Measurements from ENCODE around the gene CAPN13. TPM values are rescaled to one million over a fixed set of nuclear protein-coding genes. Genes with fewer than 3 reads are reported as not detected.

Gene CAPN13
- total and polyA plus RNA-seq, 2 donors (not counting 1 experiment from before 2014, with no cell fraction given): not detected

DNA sequence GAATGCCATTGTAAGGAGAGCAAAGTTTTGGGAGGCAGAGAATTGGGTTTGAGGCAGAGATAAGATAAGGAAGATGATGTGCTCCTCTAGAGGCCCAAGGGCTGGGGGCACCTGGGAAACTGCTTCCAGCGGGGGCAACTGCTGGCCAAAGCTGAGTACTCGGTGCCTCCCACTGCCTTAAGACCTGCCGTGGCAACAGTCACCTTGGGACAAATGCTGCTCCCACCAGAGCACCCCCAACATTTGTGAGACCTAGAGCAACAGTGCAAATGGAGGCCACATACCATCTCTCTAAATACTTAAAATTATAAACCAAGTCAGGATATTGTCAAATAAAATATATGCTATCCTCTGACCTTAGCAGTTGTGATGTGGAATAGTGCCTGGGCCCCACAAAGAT is 127.1 kb downstream of the CAPN13 start:
- 100% methylated on average over 2 of the region's 3 CpGs for WGBS (ENCODE audit: insufficient coverage)
- ATAC-seq (ENCODE audit: low read depth) (no peak), DNase-seq (no peak)
- Histone ChIP-seq H3K27ac (ENCODE audit: low read length in 2 of 2) (no peak overlapping the region), H3K27me3 (replicated peaks in 1 of 4; ENCODE audit: control extremely low read depth in 1 of 4, control insufficient read depth in 3 of 4, insufficient read depth in 4 of 4, low read length in 3 of 4) (no peaks in the 10 kb centered on the region), H3K9me3 (ENCODE audit: control extremely low read depth in 1 of 3, control insufficient read depth in 2 of 3, insufficient read depth in 1 of 3, low read length in 2 of 3) (peaks cover 0 to 1% (median 0%) of the 10 kb centered on the region in 3 donors), H2AFZ (ENCODE audit: insufficient read depth, low read depth, low read length, poor library complexity, severe bottlenecking) (no peak overlapping the region), H3K9ac (ENCODE audit: low read length) (no peak overlapping the region), H3K4me1 (ENCODE audit: control insufficient read depth in 2 of 2, insufficient read depth in 2 of 2, low read length in 2 of 2) (peaks cover 6 to 13% of the 10 kb centered on the region in 2 donors), H4K20me1 (ENCODE audit: control insufficient read depth, insufficient read depth, low read length, poor library complexity, severe bottlenecking) (no peaks in the 10 kb centered on the region), H3K36me3 (replicated peaks in 1 of 2; ENCODE audit: control extremely low read depth in 1 of 2, control insufficient read depth in 1 of 2, extremely low read depth in 1 of 2, insufficient read depth in 2 of 2, low read length in 1 of 2) (no peaks in the 10 kb centered on the region), H3K79me2 (ENCODE audit: control insufficient read depth, insufficient read depth, low read length) (no peaks in the 10 kb centered on the region), H3K4me3 (ENCODE audit: control extremely low read depth in 1 of 5, extremely low read depth in 1 of 5, insufficient read depth in 1 of 5, low read depth in 2 of 5, low read length in 4 of 5) (no peak overlapping the region), H3K4me2 (replicated peaks; ENCODE audit: low read depth, low read length, poor library complexity, severe bottlenecking) (no peak overlapping the region)
- H3K27ac Mint-ChIP-seq: no peak overlapping the region
- TF ChIP-seq, protein P1, sequence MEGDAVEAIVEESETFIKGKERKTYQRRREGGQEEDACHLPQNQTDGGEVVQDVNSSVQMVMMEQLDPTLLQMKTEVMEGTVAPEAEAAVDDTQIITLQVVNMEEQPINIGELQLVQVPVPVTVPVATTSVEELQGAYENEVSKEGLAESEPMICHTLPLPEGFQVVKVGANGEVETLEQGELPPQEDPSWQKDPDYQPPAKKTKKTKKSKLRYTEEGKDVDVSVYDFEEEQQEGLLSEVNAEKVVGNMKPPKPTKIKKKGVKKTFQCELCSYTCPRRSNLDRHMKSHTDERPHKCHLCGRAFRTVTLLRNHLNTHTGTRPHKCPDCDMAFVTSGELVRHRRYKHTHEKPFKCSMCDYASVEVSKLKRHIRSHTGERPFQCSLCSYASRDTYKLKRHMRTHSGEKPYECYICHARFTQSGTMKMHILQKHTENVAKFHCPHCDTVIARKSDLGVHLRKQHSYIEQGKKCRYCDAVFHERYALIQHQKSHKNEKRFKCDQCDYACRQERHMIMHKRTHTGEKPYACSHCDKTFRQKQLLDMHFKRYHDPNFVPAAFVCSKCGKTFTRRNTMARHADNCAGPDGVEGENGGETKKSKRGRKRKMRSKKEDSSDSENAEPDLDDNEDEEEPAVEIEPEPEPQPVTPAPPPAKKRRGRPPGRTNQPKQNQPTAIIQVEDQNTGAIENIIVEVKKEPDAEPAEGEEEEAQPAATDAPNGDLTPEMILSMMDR (IDR thresholded peaks at IDR 0.05): no peak
- TF ChIP-seq EZH2 (IDR thresholded peaks at IDR 0.05; ENCODE audit: borderline replicate concordance, insufficient read depth, low read depth, low read length, poor library complexity, severe bottlenecking): no peak
- no peaks in the 10 kb centered on the region for H3K27me3 Mint-ChIP-seq
- peaks cover 15% of the 10 kb centered on the region for H3K4me1 Mint-ChIP-seq
- H3K9me3 Mint-ChIP-seq (ENCODE audit: insufficient read depth): no peaks in the 10 kb centered on the region
- no peak overlapping the region for H3K4me3 Mint-ChIP-seq
- intact Hi-C loops (cut with micrococcal nuclease): no loop called here
- ChIA-PET POLR2A (no interaction called here), CTCF (interaction anchor here (0.9 kb wide), 1 partner anchor 23 kb away, joined by 3 read pairs; no protein-coding TSS in a partner anchor)

DNA sequence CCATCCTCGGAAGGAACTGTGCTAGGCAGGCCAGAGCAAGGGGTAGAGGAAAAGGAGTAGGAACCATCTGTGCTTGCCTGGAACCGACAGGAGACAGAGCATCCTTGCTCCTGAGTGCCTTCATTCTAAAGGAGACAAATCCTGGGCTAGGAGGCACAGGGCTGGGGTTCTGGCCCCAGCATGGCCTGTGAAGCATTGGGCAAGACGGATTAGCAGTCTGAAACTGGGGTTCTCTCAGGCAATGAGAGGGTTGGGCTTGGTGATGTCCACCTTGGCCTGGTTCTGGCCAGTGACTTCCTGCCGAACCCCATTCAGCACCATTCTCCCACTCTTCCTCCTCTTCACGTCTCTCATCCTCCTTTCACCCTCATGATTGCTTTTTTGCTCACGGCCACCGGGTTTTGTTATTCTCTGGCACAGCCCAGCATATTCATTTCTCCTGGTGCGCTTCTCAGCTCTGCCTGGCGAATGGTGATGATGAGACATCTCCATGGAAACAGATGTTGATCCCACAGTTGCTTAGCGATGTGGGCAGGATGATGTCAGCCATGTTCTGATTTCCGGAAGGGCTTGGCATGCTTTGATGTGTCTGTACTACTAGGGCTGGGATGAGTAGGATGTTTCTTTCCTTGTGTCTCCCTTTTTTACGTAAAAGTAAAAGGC is 127.7 kb downstream of the CAPN13 start:
- no peaks in the 10 kb centered on the region for H3K36me3 ChIP-seq (replicated peaks in 1 of 2; ENCODE audit: control extremely low read depth in 1 of 2, control insufficient read depth in 1 of 2, extremely low read depth in 1 of 2, insufficient read depth in 2 of 2, low read length in 1 of 2)
- peaks cover 0 to 1% (median 0%) of the 10 kb centered on the region in 3 donors for H3K9me3 ChIP-seq (ENCODE audit: control extremely low read depth in 1 of 3, control insufficient read depth in 2 of 3, insufficient read depth in 1 of 3, low read length in 2 of 3)
- Mint-ChIP-seq H3K4me3 (no peak overlapping the region), H3K27me3 (peaks cover 3% of the 10 kb centered on the region), H3K9me3 (ENCODE audit: insufficient read depth) (no peaks in the 10 kb centered on the region), H3K4me1 (peaks cover 15% of the 10 kb centered on the region), H3K27ac (no peak overlapping the region)
- CTCF ChIA-PET: no interaction called here
- H4K20me1 ChIP-seq (ENCODE audit: control insufficient read depth, insufficient read depth, low read length, poor library complexity, severe bottlenecking): no peaks in the 10 kb centered on the region
- H3K27ac ChIP-seq (ENCODE audit: low read length in 2 of 2): no peak overlapping the region
- no peaks in the 10 kb centered on the region for H3K27me3 ChIP-seq (replicated peaks in 1 of 4; ENCODE audit: control extremely low read depth in 1 of 4, control insufficient read depth in 3 of 4, insufficient read depth in 4 of 4, low read length in 3 of 4)
- no peak overlapping the region for H3K4me3 ChIP-seq (ENCODE audit: control extremely low read depth in 1 of 5, extremely low read depth in 1 of 5, insufficient read depth in 1 of 5, low read depth in 2 of 5, low read length in 4 of 5)
- POLR2A ChIA-PET: no interaction called here
- TF ChIP-seq, protein P1 (IDR thresholded peaks at IDR 0.05): no peak
- TF ChIP-seq EZH2 (IDR thresholded peaks at IDR 0.05; ENCODE audit: borderline replicate concordance, insufficient read depth, low read depth, low read length, poor library complexity, severe bottlenecking): no peak
- H3K4me1 ChIP-seq (ENCODE audit: control insufficient read depth in 2 of 2, insufficient read depth in 2 of 2, low read length in 2 of 2): peaks cover 6 to 13% of the 10 kb centered on the region in 2 donors
- DNase-seq (no peak), ATAC-seq (ENCODE audit: low read depth) (no peak)
- no peak overlapping the region for H3K9ac ChIP-seq (ENCODE audit: low read length)
- no peak overlapping the region for H3K4me2 ChIP-seq (replicated peaks; ENCODE audit: low read depth, low read length, poor library complexity, severe bottlenecking)
- 96% methylated on average over 8 of the region's 12 CpGs for WGBS (ENCODE audit: insufficient coverage)
- intact Hi-C loops (cut with micrococcal nuclease): no loop called here
- no peaks in the 10 kb centered on the region for H3K79me2 ChIP-seq (ENCODE audit: control insufficient read depth, insufficient read depth, low read length)
- no peak overlapping the region for H2AFZ ChIP-seq (ENCODE audit: insufficient read depth, low read depth, low read length, poor library complexity, severe bottlenecking)
